HG03457 (cell line): Measurements from ENCODE around the gene BRINP2.

ENCODE experiments used
- ATAC-seq: cut with Tn5 transposase; IDR thresholded peaks from one replicate; pipeline ENCODE4 v1.9.1; 2021; ENCODE audit warnings: moderate number of reproducible peaks; ENCODE audit not compliant: unreplicated experiment

Gene BRINP2, protein sequence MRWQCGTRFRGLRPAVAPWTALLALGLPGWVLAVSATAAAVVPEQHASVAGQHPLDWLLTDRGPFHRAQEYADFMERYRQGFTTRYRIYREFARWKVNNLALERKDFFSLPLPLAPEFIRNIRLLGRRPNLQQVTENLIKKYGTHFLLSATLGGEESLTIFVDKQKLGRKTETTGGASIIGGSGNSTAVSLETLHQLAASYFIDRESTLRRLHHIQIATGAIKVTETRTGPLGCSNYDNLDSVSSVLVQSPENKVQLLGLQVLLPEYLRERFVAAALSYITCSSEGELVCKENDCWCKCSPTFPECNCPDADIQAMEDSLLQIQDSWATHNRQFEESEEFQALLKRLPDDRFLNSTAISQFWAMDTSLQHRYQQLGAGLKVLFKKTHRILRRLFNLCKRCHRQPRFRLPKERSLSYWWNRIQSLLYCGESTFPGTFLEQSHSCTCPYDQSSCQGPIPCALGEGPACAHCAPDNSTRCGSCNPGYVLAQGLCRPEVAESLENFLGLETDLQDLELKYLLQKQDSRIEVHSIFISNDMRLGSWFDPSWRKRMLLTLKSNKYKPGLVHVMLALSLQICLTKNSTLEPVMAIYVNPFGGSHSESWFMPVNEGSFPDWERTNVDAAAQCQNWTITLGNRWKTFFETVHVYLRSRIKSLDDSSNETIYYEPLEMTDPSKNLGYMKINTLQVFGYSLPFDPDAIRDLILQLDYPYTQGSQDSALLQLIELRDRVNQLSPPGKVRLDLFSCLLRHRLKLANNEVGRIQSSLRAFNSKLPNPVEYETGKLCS

GRCh38 chr1:177170756-177171535, at the start of gene BRINP2:
Gene BRINP2, plus strand, starts transcription at chr1:177170958. Its CDS starts 58,919 bp downstream, at chr1:177229877.
- no peak for ATAC-seq

DNA sequence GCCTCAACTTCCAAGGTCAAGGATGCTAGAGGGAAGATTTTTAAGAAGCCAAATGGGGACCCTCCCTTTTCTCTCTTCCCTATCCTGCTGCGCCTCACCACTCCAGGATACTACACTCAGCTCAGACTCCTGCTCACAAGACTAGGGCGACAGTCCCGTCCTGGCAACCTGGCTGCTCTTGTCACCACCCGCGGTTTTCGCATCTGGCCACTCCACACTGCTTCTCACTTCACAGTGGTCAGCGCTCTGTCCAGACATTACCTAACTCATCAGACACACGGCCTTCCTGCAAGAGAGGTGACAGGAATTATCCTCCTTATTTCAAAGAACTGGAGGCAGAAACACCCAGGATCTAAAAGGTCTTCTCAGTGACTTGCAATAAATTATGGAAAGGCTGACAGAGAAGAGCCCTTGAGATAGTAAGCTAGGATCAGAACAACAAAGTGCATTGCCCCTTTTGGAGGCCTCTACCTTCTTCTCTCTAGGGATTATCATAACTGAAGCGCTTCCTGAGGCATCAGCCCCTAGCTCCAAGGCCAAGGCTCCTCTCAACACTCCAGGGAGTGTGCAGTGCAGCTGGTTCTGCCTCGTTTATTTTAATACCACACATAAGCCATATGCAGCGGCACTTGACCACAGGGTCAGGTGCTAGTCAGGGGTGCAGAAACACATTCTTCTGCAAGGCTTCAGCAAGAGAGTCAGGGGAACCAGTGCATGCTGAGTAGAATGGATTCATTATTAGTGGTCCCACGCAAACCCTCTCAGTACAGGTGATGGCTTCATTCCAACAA, 48.1 kb upstream of the BRINP2 start:
- ATAC-seq = no peak

GRCh38 chr1:177124577-177125278, 46.0 kb upstream of the BRINP2 start:
- no peak for ATAC-seq

DNA sequence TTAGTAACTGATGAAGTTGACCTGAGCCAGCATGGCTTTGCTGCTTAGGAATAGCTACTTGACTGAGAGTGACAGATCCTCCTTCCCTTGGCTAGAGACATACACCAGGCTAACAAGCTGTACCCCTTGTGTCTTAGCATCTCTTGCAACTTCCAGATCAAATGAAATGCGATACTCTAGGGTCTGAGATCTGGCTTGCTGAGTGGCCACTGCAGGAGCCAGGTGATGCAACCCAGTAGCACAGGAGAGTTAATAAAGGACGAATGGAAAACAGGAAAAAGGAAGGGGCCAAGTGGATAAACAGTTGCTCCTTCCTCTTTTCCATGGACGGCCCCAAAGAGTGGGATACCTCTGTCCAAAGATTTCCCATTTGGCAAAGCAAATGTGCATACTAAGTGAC, 44.5 kb upstream of the BRINP2 start:
- no peak for ATAC-seq

GRCh38 chr1:177128665-177129281, 42.0 kb upstream of the BRINP2 start:
- no peak for ATAC-seq

GRCh38 chr1:177130451-177130945, 40.3 kb upstream of the BRINP2 start:
- no peak for ATAC-seq

- no peak for ATAC-seq
Measured at GRCh38 chr1:177131723-177132122, 39.0 kb upstream of the BRINP2 start.

GRCh38 chr1:177132141-177132540, 38.6 kb upstream of the BRINP2 start:
- ATAC-seq = no peak

- ATAC-seq = no peak
Measured at GRCh38 chr1:177133977-177134538, 36.7 kb upstream of the BRINP2 start.

DNA sequence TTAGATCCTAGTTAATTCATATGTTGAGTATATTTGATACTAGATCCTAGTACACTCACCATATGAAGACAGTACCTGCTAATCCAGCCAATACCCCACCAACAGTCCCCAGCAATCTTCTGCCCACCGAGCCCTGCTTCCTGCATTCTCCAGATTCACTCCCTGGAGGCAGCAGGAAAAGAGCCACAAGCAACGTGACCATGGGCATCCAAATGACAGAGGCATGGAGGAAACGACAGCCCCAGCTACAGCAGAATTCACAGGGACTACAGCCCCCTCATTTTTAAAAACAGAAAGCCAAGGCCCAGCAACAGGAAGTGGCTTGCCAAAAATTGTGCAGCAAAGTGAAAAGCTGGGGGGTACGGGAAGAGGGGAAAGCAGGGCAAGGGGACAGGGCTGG, 35.5 kb upstream of the BRINP2 start:
- ATAC-seq = no peak

DNA sequence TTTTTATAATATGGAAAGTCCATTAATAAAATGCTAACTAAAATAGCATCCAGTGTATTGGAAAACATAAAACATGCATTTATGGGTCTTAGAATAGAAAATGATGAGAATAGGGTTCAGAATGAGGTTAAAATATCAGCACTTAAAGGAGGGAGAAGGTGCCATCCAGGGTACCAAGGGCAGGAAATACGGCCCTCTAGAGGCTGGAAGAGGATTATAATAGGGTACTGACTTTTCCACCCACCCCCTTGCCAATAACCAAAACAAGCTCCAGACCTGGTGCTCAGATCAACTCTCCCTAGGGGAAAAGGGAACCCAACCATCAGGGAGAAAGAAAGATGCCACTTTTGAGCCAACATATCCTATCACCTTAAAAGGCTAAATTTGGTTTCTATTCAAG, 32.9 kb upstream of the BRINP2 start:
- ATAC-seq = no peak

GRCh38 chr1:177138347-177138746, 32.4 kb upstream of the BRINP2 start:
- no peak for ATAC-seq

GRCh38 chr1:177142010-177142409, 28.7 kb upstream of the BRINP2 start:
- no peak for ATAC-seq

GRCh38 chr1:177142791-177143271, 27.9 kb upstream of the BRINP2 start:
- no peak for ATAC-seq

DNA sequence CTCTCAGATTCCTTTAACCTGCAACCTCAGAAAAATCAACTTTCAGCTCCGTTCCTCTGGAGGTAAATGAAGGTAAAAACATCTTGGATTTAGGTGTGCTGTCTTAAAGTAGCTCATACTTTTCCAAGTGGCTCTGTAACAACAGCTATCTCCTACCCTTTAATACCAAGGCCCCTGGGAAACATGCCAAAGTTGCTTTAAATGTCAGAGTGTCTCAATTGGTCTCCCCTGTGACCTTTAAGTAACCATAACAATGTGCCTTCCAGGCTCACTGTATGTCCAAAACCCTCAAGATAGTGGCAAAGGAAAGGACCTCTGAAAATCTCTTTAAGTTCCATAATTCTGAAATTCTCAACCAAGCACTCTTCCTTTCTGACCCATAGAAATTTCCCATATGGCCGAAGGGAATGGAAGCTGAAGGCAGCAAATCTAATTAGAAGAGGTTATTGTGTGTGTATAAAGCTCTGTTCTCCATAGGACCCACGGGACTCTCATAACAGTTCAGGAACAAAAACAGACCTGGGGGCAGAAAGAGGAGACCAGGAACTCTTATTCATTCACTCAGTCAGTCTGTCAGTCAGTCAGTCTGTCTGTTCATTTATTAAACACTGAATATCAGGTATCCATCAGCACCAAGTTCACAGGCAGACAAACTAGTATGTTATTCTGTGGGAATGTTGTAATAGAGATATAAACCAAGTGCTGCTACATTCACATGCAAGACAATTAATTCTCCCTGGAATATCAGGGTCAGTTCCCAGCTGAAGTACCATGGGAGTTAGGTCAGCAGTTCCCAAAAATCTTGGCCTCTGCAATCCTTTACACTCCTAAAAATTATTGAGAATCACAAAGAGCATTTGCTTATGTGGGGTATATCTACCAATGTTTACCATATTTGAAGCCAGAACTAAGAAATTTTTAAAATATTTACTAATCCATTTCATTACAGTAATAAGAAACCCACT, 25.4 kb upstream of the BRINP2 start:
- ATAC-seq = no peak

GRCh38 chr1:177146499-177146898, 24.3 kb upstream of the BRINP2 start:
- no peak for ATAC-seq

- no peak for ATAC-seq
Measured at GRCh38 chr1:177162243-177162642, 8.5 kb upstream of the BRINP2 start.
